ENCODE results near the gene AKAP8L.

AKAP8L gene

DNA sequence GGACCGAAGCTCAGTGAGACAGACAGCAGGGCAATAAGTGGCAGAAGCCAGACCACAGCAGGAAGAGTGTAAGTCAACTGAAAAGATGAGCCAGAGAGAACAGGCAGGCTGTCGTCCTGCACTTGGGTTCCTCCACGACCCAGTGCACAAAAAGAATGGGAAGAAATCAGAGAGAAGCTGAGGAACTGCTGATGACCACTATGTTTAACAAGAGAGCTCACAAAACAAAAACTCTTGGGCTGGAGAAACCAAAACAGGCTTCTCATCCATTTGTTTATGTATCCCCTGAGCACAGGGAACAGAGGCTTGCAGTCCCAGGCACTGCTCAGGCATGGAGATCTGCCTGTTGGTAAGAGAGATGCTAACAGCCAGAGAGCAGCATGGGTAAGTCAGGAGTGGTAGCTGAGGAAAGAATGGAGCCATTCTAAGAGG lies 14.0 kb downstream of the AKAP8L start:
- TF ChIP-seq, protein P1, sequence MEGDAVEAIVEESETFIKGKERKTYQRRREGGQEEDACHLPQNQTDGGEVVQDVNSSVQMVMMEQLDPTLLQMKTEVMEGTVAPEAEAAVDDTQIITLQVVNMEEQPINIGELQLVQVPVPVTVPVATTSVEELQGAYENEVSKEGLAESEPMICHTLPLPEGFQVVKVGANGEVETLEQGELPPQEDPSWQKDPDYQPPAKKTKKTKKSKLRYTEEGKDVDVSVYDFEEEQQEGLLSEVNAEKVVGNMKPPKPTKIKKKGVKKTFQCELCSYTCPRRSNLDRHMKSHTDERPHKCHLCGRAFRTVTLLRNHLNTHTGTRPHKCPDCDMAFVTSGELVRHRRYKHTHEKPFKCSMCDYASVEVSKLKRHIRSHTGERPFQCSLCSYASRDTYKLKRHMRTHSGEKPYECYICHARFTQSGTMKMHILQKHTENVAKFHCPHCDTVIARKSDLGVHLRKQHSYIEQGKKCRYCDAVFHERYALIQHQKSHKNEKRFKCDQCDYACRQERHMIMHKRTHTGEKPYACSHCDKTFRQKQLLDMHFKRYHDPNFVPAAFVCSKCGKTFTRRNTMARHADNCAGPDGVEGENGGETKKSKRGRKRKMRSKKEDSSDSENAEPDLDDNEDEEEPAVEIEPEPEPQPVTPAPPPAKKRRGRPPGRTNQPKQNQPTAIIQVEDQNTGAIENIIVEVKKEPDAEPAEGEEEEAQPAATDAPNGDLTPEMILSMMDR (IDR thresholded peaks at IDR 0.05; ENCODE audit: insufficient read depth, missing control alignments): no peak
- DNase-seq (ENCODE audit: insufficient read length, low spot score): no peak
- no peak for FAIRE-seq

GRCh38 chr19:15404097-15404779 lies 14.6 kb downstream of the AKAP8L start:
- TF ChIP-seq, protein P1 (IDR thresholded peaks at IDR 0.05; ENCODE audit: insufficient read depth, missing control alignments): no peak
- FAIRE-seq: no peak
- no peak for DNase-seq (ENCODE audit: insufficient read length, low spot score)

DNA sequence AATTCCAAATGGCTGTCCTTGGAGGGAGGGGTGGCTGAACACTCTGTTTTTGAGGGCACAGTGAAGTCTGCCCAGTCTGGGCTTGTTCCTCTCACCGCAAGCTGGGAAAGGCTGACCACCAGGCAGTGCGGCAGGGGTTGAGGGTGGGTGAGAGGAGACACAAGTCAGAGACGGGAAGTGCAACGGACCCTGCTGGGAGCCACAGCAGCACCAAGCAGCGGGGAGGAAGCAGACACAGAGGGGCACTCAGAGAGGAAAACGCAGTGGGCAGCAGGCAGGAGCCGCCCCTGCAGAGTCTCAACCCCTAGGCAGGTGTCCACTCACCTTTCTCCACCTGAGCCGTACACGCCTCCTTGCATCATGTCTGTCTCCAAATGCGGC lies 15.6 kb downstream of the AKAP8L start:
- no peak for DNase-seq (ENCODE audit: insufficient read length, low spot score)
- TF ChIP-seq, protein P1 (IDR thresholded peaks at IDR 0.05; ENCODE audit: insufficient read depth, missing control alignments): no peak
- no peak for FAIRE-seq

- DNase-seq (ENCODE audit: insufficient read length, low spot score): no peak
- TF ChIP-seq, protein P1 (IDR thresholded peaks at IDR 0.05; ENCODE audit: insufficient read depth, missing control alignments): no peak
- no peak for FAIRE-seq
Measured at GRCh38 chr19:15402411-15403150, 16.2 kb downstream of the AKAP8L start.

DNA sequence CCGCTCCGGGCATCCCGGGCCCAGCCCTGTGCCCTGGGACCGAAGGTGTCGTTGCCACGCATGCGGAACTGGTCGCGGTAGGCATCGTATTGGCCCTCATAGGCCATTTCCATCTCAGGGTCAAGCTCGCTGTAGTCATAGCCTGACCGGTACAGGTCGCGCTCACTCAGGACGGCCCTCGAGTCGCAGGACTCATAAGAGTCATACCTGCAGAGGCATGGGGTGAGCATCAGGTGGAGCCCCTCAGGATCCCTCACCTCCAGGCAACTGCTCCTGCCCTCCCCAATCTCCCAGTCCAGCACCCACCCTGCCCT lies 17.4 kb downstream of the AKAP8L start:
- DNase-seq (ENCODE audit: insufficient read length, low spot score) (no peak), FAIRE-seq (no peak)
- TF ChIP-seq, protein P1 (IDR thresholded peaks at IDR 0.05; ENCODE audit: insufficient read depth, missing control alignments): no peak

- TF ChIP-seq, protein P1 (IDR thresholded peaks at IDR 0.05; ENCODE audit: insufficient read depth, missing control alignments): no peak
- no peak for DNase-seq (ENCODE audit: insufficient read length, low spot score)
- no peak for FAIRE-seq
Measured at GRCh38 chr19:15400521-15401396, 18.0 kb downstream of the AKAP8L start.
